Upper lobe of right lung (tissue), 1 donor: ENCODE data around the gene BTG4. TPM values are rescaled to one million over a fixed set of nuclear protein-coding genes. Genes with fewer than 3 reads are reported as not detected.

ENCODE experiments used
- ATAC-seq: fragments of 200-7000 bp; cut with Tn5 transposase; one replicate; pipeline ENCODE4 v1.9.1; 2020; ENCODE audit warnings: mild to moderate bottlenecking, moderate library complexity
- DNase-seq: peaks from one replicate; pipeline ENCODE4 v3.0.0-alpha.2; 2020
- H3K27ac ChIP-seq: fragments of 200-600 bp; one replicate; pipeline ENCODE4 v1.8.0; 2022
- H3K27me3 ChIP-seq: fragments of 200-600 bp; one replicate; pipeline ENCODE4 v1.8.0; 2022; ENCODE audit warnings: mild to moderate bottlenecking
- H3K36me3 ChIP-seq: fragments of 200-600 bp; one replicate; pipeline ENCODE4 v1.8.0; 2022
- H3K4me1 ChIP-seq: fragments of 200-600 bp; one replicate; pipeline ENCODE4 v1.8.0; 2022
- H3K4me3 ChIP-seq: fragments of 200-600 bp; one replicate; pipeline ENCODE4 v1.8.0; 2022; ENCODE audit warnings: mild to moderate bottlenecking
- H3K9me3 ChIP-seq: fragments of 200-600 bp; one replicate; pipeline ENCODE4 v1.8.0; 2022
- CTCF ChIP-seq: fragments of 200-600 bp; IDR thresholded peaks from one replicate; pipeline ENCODE4 v1.8.0; 2022; ENCODE audit warnings: antibody characterized with exemption
- intact Hi-C: fragments of 100-400 bp; cut with DNase I; formaldehyde crosslinking; loops from one replicate; pipeline ENCODE4 v1.11.0; 2022
- long read RNA-seq: library from polyadenylated mRNA; unstranded; transcript quantifications from one replicate; pipeline ENCODE4 v2.0.0, GENCODE V29; 2021
- total RNA-seq: library from RNA; stranded (reverse); fragmentation: NEBNext Ultra II Directional; extraction: Animal tissue kit (Norgen Biotek cat#: 25700); gene quantifications from one replicate; pipeline ENCODE4 v1.2.1, GENCODE V29; 2021
- donor health status: DM: no; HTN: yes; CAD: no; lungs with severe emphysema.

The BTG4 gene
- not detected for total RNA-seq
- long read RNA-seq: 0 reads

DNA sequence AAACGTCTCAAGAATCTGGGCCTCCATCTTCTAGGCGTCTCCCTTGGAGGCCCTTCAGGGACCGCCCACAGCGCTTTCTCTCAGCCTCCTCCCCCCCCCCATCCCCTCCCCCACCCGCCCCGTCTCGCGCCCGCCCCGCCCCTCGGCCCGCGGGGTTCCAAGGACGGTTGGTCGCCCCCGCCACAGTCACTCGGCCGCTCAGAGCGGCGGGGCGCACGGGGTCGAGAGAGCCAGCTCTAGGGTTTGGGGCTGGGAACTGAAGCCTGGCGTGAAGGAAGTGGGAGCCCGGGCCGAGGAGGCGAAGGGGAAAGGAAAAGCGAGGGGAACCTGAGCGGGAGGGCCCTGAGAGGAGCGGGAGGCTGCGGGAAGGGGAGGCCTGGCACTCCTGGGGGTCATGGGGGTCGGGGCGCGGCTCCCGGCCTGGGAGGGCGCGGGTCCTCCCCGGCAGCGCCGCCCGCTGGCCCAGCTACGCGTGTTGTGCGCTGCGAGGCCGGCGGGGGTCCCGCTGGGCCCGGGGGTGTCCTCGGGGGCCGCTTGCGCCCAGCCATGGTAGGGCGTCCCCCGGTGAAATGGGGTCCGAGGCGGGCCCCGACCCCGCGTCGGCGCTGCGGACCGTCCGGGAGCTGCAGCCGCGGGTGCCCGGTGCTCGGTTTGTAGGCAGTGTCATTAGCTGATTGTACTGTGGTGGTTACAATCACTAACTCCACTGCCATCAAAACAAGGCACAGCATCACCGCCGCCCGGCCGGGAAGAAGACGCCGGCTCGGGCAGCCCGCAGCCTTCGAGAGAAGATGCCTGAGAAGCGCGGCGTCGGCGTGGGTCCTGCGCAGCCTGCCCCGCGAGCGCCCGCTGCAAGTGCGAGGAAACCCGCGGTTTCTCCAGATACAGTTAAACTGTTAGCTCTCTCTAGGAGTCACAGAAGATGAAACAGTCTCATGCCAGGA lies at the start of gene BTG4:
Gene BTG4, minus strand, starts transcription at position 91 of the 944 bp plus-strand sequence. CDS start 13,610 bp downstream, outside the sequence.
- no peaks in the 10 kb centered on the region for H3K36me3 ChIP-seq
- DNase-seq (no peak), ATAC-seq (peak; percentile 51)
- H3K9me3 ChIP-seq: no peaks in the 10 kb centered on the region
- H3K4me1 ChIP-seq: peaks cover 6% of the 10 kb centered on the region
- H3K4me3 ChIP-seq: peak within 1 kb of the TSS; percentile 41
- peaks cover 43% of the 10 kb centered on the region for H3K27me3 ChIP-seq
- TF ChIP-seq CTCF: no peak
- H3K27ac ChIP-seq: no peak within 1 kb of the TSS
- intact Hi-C loops: no loop called here

DNA sequence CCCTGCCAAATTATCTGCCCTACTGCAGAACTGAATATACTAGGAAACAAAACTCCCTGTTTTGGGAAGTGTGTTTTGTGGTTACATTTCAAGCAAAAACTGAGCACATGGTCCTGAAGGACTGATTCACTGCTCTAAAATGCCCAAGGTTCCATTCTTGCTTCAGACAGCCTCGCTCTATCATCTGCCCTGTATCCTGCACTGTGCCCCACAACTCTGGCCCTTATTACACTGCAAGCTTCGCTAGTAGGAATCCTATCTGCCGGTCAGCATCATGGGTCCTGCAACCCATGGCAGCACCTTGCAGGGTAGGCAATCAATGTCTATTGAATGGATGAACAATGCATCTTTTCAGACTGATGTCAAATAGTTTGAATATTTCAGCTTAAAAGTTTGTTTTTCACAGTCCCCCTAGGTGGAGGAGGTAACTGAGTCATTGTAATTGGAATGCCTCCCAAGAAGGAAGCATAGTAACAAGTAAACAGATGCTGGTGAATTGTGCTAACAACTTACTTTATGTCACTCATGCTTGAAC lies 49.7 kb upstream of the BTG4 start:
- Histone ChIP-seq H3K36me3 (no peaks in the 10 kb centered on the region), H3K4me1 (no peaks in the 10 kb centered on the region), H3K4me3 (no peak overlapping the region), H3K9me3 (no peaks in the 10 kb centered on the region), H3K27ac (no peak overlapping the region), H3K27me3 (no peaks in the 10 kb centered on the region)
- ATAC-seq (no peak), DNase-seq (no peak)
- intact Hi-C loops: loop anchor here (10.0 kb wide), 1 partner anchor 283 kb away; no protein-coding TSS in a partner anchor
- no peak for TF ChIP-seq CTCF

DNA sequence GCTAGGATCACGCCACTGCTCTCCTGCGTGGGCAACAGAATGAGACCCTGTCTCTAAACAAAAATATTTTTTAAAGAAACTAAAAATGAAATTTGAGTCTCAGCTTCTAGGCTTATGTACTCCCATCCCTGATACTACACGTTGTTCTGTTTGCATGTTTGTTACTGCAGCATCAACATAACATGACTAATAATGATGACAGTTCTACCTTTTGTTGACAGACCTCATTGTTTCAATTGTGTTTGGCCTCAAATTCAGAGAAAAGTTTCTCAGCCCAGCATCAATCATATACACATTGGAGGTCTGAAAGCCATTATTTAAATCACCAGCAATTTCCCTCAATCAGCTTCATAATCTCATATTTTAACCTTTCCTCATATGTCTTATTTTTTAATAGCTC lies 49.1 kb upstream of the BTG4 start:
- no peak for TF ChIP-seq CTCF
- H3K27me3 ChIP-seq: no peaks in the 10 kb centered on the region
- H3K4me1 ChIP-seq: no peaks in the 10 kb centered on the region
- H3K36me3 ChIP-seq: no peaks in the 10 kb centered on the region
- no peak for ATAC-seq
- no peak overlapping the region for H3K27ac ChIP-seq
- intact Hi-C loops: loop anchor here (10.0 kb wide), 1 partner anchor 283 kb away; no protein-coding TSS in a partner anchor
- no peak overlapping the region for H3K4me3 ChIP-seq
- H3K9me3 ChIP-seq: no peaks in the 10 kb centered on the region
- no peak for DNase-seq

- H3K4me3 ChIP-seq: no peak overlapping the region
- no peak for ATAC-seq
- no peak for TF ChIP-seq CTCF
- no peaks in the 10 kb centered on the region for H3K4me1 ChIP-seq
- no peaks in the 10 kb centered on the region for H3K36me3 ChIP-seq
- DNase-seq: no peak
- no peaks in the 10 kb centered on the region for H3K27me3 ChIP-seq
- intact Hi-C loops: loop anchor here (10.0 kb wide), 1 partner anchor 284 kb away; no protein-coding TSS in a partner anchor
- no peak overlapping the region for H3K27ac ChIP-seq
- H3K9me3 ChIP-seq: no peaks in the 10 kb centered on the region
Observed at GRCh38 chr11:111560800-111561199, 48.6 kb upstream of the BTG4 start.

- ATAC-seq (no peak), DNase-seq (no peak)
- Histone ChIP-seq H3K27me3 (no peaks in the 10 kb centered on the region), H3K27ac (no peak overlapping the region), H3K36me3 (no peaks in the 10 kb centered on the region), H3K4me3 (no peak overlapping the region), H3K4me1 (no peaks in the 10 kb centered on the region), H3K9me3 (no peaks in the 10 kb centered on the region)
- TF ChIP-seq CTCF: no peak
- intact Hi-C loops: loop anchor here (10.0 kb wide), 1 partner anchor 285 kb away; no protein-coding TSS in a partner anchor
Observed at GRCh38 chr11:111559800-111560464, 47.7 kb upstream of the BTG4 start.
